OCI-LY1 (cell line): ENCODE measurements around the gene PAGE2B.

Source experiments
- H2AFZ ChIP-seq: fragments of 200-600 bp; sonication (generic), shearing (Covaris generic); 2 replicates; pipeline ENCODE4 v1.6.0; 2014; ENCODE audit warnings: antibody characterized with exemption, mild to moderate bottlenecking, low read length
- H3F3A ChIP-seq: fragments of 200-600 bp; sonication (generic), shearing (Covaris generic); 2 replicates; pipeline ENCODE4 v1.6.0; 2014; ENCODE audit warnings: mild to moderate bottlenecking, antibody characterized with exemption, low read length, moderate library complexity; ENCODE audit not compliant: insufficient read depth
- H3K27ac ChIP-seq: fragments of 200-600 bp; sonication (generic); 2 replicates; pipeline ENCODE4 v1.5.1; 2014; ENCODE audit warnings: low read length, mixed run types, mild to moderate bottlenecking, low read depth; ENCODE audit not compliant: poor library complexity, severe bottlenecking
- H3K27me3 ChIP-seq: fragments of 200-600 bp; sonication (generic); 2 replicates; pipeline ENCODE4 v1.6.0; 2014; ENCODE audit warnings: antibody characterized with exemption, mild to moderate bottlenecking, low read length, moderate library complexity; ENCODE audit not compliant: insufficient read depth
- H3K36me3 ChIP-seq: fragments of 200-600 bp; sonication (generic); 2 replicates; pipeline ENCODE4 v1.6.1; 2014; ENCODE audit warnings: mild to moderate bottlenecking, antibody characterized with exemption, low read length, moderate library complexity, mixed read lengths; ENCODE audit not compliant: insufficient read depth
- H3K4me1 ChIP-seq: fragments of 200-600 bp; sonication (generic); 2 replicates; pipeline ENCODE4 v1.5.1; 2014; ENCODE audit warnings: mild to moderate bottlenecking, low read length, moderate library complexity; ENCODE audit not compliant: insufficient read depth, severe bottlenecking
- H3K4me2 ChIP-seq: fragments of 200-600 bp; sonication (generic), shearing (Covaris generic); 2 replicates; pipeline ENCODE4 v1.6.1; 2014; ENCODE audit warnings: low read length
- H3K4me3 ChIP-seq: fragments of 200-600 bp; sonication (generic); 2 replicates; pipeline ENCODE4 v1.5.1; 2014; ENCODE audit warnings: low read length, low read depth, mild to moderate bottlenecking, mixed read lengths; ENCODE audit not compliant: poor library complexity, severe bottlenecking
- H3K79me2 ChIP-seq: fragments of 200-600 bp; shearing (Covaris generic); 2 replicates; pipeline ENCODE4 v1.6.1; 2016; ENCODE audit warnings: mixed run types, low read length, mixed read lengths; ENCODE audit not compliant: insufficient read depth
- H3K9ac ChIP-seq: fragments of 200-600 bp; sonication (generic), shearing (Covaris generic); 2 replicates; pipeline ENCODE4 v1.6.1; 2014; ENCODE audit warnings: mild to moderate bottlenecking, low read length, mixed read lengths
- H3K9me2 ChIP-seq: fragments of 200-600 bp; sonication (generic), shearing (Covaris generic); 2 replicates; pipeline ENCODE4 v1.6.1; 2014; ENCODE audit warnings: low read depth, mild to moderate bottlenecking, low read length, mixed read lengths
- H3K9me3 ChIP-seq: fragments of 200-600 bp; shearing (Covaris generic); 2 replicates; pipeline ENCODE4 v1.6.1; 2014; ENCODE audit warnings: low read length, mixed read lengths
- H4K20me1 ChIP-seq: fragments of 200-600 bp; sonication (generic), shearing (Covaris generic); 2 replicates; pipeline ENCODE4 v1.6.0; 2016; ENCODE audit warnings: mild to moderate bottlenecking, low read length; ENCODE audit not compliant: insufficient read depth
- CTCF ChIP-seq: fragments of 200-600 bp; sonication (generic), shearing (Covaris generic); IDR thresholded peaks from 2 replicates; pipeline ENCODE4 v1.5.1; 2017; ENCODE audit warnings: mild to moderate bottlenecking, antibody characterized with exemption, low read length, moderate library complexity, mixed read lengths
- EZH2 ChIP-seq: fragments of 200-600 bp; sonication (generic), shearing (Covaris generic); IDR thresholded peaks from 2 replicates; pipeline ENCODE4 v1.8.0; 2017; ENCODE audit warnings: borderline replicate concordance, mixed run types, mild to moderate bottlenecking, antibody characterized with exemption, low read length, moderate library complexity, mixed read lengths

Gene PAGE2B

DNA sequence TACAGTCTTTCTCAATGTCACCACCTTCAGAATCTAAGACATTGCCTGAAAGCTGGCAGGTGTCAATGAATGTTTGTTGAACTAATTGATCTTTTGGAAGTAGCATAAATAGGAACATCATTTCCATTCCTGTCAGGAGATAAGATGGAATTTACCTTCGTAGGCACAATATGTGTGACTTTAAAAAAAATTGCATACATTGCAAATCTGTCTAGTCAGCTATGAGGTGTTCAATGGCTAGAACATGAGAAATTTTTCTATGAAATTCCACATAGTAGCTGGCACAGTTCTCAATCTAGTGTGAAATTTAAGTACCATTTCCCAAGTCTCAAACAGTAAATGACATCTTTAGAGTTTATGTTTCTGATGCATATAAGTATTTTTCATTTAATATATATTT is 24.3 kb downstream of the PAGE2B start:
- Histone ChIP-seq H3K9me2 (no peaks in the 10 kb centered on the region), H4K20me1 (no peaks in the 10 kb centered on the region), H3K9me3 (no peaks in the 10 kb centered on the region), H3K36me3 (no peaks in the 10 kb centered on the region), H3K27me3 (no peaks in the 10 kb centered on the region), H3K4me3 (no peak overlapping the region), H3K9ac (no peak overlapping the region), H3F3A (no peaks in the 10 kb centered on the region), H3K27ac (no peak overlapping the region), H3K4me1 (no peaks in the 10 kb centered on the region), H3K79me2 (no peaks in the 10 kb centered on the region), H3K4me2 (no peak overlapping the region), H2AFZ (no peak overlapping the region)
- no peak for TF ChIP-seq CTCF
- TF ChIP-seq EZH2: no peak

DNA sequence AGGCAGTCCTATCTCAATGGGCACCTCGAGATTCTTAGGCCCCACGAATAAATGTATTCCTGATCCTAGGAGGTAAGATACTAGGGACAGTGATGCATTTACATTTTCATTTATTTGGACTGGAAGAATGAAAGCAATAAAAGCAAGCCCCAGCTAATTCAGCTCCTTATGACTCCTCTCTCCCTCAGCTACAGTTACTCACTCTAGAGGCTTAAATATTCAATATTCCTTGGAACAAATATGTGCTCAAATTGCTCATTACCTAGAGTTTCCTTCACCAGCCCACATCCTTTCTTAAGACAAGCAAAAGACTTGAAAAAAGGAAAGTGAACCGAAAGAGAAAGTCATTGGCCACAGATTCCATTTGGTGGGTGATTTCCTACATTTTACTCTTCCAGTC is 27.9 kb downstream of the PAGE2B start:
- H3K36me3 ChIP-seq: no peaks in the 10 kb centered on the region
- no peak overlapping the region for H3K4me2 ChIP-seq
- H3K27ac ChIP-seq: no peak overlapping the region
- no peaks in the 10 kb centered on the region for H3K9me3 ChIP-seq
- no peak for TF ChIP-seq CTCF
- no peak for TF ChIP-seq EZH2
- H3K4me1 ChIP-seq: no peaks in the 10 kb centered on the region
- no peaks in the 10 kb centered on the region for H3K27me3 ChIP-seq
- H4K20me1 ChIP-seq: no peaks in the 10 kb centered on the region
- H3K9ac ChIP-seq: no peak overlapping the region
- H3K4me3 ChIP-seq: no peak overlapping the region
- H3K79me2 ChIP-seq: no peaks in the 10 kb centered on the region
- H3F3A ChIP-seq: no peaks in the 10 kb centered on the region
- H2AFZ ChIP-seq: no peak overlapping the region
- no peaks in the 10 kb centered on the region for H3K9me2 ChIP-seq

GRCh38 chrX:55107262-55107661 is 32.4 kb downstream of the PAGE2B start:
- H3K36me3 ChIP-seq: no peaks in the 10 kb centered on the region
- H3K27ac ChIP-seq: no peak overlapping the region
- no peaks in the 10 kb centered on the region for H3K79me2 ChIP-seq
- no peak for TF ChIP-seq EZH2
- no peak for TF ChIP-seq CTCF
- no peak overlapping the region for H2AFZ ChIP-seq
- H3K27me3 ChIP-seq: no peaks in the 10 kb centered on the region
- no peaks in the 10 kb centered on the region for H3K4me1 ChIP-seq
- H3K9me2 ChIP-seq: no peaks in the 10 kb centered on the region
- no peak overlapping the region for H3K4me3 ChIP-seq
- H3K4me2 ChIP-seq: no peak overlapping the region
- H3K9ac ChIP-seq: no peak overlapping the region
- no peaks in the 10 kb centered on the region for H3K9me3 ChIP-seq
- H4K20me1 ChIP-seq: no peaks in the 10 kb centered on the region
- no peaks in the 10 kb centered on the region for H3F3A ChIP-seq
